Activated naive CD8-positive, alpha-beta T cell (primary cell): ENCODE results near the gene JPT2.
"Not testable (repeated sequence)": the region's sequence is repeated elsewhere in the genome, so short reads cannot be mapped to it uniquely, and the experiment has no call there.

Experiments used
- H3K27ac Mint-ChIP-seq: one replicate; pipeline ENCODE4 v1.8.0; 2021; ENCODE audit warnings: mixed read lengths
- H3K27me3 Mint-ChIP-seq: one replicate; pipeline ENCODE4 v1.8.0; 2021; ENCODE audit warnings: mixed read lengths
- H3K36me3 Mint-ChIP-seq: one replicate; pipeline ENCODE4 v1.8.0; 2021; ENCODE audit warnings: mixed read lengths
- H3K4me1 Mint-ChIP-seq: one replicate; pipeline ENCODE4 v1.8.0; 2021; ENCODE audit warnings: low read depth, mixed read lengths
- H3K4me3 Mint-ChIP-seq: one replicate; pipeline ENCODE4 v1.8.0; 2021; ENCODE audit warnings: mild to moderate bottlenecking, mixed read lengths
- H3K9me3 Mint-ChIP-seq: one replicate; pipeline ENCODE4 v1.8.0; 2021; ENCODE audit warnings: low read depth, mixed read lengths

The JPT2 gene

DNA sequence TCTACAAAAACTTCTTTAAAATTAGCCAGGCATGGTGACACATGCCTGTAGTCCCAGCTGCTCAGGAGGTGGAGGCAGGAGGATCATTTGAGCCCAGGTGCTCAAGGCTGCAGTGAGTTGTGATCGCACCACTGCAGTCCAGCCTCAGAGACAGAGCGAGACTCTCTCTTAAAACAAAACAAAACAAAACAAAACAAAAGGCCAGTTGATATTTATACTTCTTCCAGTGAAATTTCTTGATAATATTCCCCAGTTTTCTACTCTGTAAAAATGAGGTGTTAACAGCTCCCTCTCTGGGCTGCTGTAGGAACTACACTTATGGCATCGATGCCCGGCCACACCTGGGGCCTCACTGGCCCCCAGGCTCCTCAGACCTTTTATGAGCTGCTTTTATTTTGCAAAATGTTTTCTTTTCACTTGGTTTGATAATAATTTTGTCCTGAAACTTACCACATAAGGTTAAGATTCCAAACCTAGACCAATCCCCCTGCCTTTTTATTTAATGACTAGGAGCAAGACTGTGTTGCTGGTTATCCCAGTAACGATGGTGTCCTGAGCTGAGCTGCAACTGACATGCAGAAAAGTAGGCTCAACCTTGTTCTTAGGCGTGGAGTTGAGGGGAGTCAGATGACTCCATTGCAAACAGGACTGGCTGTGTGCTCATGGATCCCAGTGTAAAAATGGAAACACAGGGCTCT, 45.5 kb downstream of the JPT2 start:
- Mint-ChIP-seq H3K27ac (peak overlapping the region; percentile 34), H3K4me3 (no peak overlapping the region), H3K9me3 (no peaks in the 10 kb centered on the region), H3K36me3 (peaks cover 6% of the 10 kb centered on the region), H3K4me1 (peaks cover 34% of the 10 kb centered on the region), H3K27me3 (no peaks in the 10 kb centered on the region)

- H3K36me3 Mint-ChIP-seq: peaks cover 6% of the 10 kb centered on the region
- no peaks in the 10 kb centered on the region for H3K9me3 Mint-ChIP-seq
- H3K4me3 Mint-ChIP-seq: no peak overlapping the region
- no peak overlapping the region for H3K27ac Mint-ChIP-seq
- H3K4me1 Mint-ChIP-seq: peaks cover 25% of the 10 kb centered on the region
- no peaks in the 10 kb centered on the region for H3K27me3 Mint-ChIP-seq
Measured at GRCh38 chr16:1724491-1724890, 46.4 kb downstream of the JPT2 start.

GRCh38 chr16:1726661-1727502, 48.8 kb downstream of the JPT2 start:
- Mint-ChIP-seq H3K4me1 (peaks cover 15% of the 10 kb centered on the region), H3K27ac (peak overlapping the region; percentile 58), H3K36me3 (peaks cover 6% of the 10 kb centered on the region), H3K4me3 (no peak overlapping the region), H3K27me3 (no peaks in the 10 kb centered on the region), H3K9me3 (no peaks in the 10 kb centered on the region)

DNA sequence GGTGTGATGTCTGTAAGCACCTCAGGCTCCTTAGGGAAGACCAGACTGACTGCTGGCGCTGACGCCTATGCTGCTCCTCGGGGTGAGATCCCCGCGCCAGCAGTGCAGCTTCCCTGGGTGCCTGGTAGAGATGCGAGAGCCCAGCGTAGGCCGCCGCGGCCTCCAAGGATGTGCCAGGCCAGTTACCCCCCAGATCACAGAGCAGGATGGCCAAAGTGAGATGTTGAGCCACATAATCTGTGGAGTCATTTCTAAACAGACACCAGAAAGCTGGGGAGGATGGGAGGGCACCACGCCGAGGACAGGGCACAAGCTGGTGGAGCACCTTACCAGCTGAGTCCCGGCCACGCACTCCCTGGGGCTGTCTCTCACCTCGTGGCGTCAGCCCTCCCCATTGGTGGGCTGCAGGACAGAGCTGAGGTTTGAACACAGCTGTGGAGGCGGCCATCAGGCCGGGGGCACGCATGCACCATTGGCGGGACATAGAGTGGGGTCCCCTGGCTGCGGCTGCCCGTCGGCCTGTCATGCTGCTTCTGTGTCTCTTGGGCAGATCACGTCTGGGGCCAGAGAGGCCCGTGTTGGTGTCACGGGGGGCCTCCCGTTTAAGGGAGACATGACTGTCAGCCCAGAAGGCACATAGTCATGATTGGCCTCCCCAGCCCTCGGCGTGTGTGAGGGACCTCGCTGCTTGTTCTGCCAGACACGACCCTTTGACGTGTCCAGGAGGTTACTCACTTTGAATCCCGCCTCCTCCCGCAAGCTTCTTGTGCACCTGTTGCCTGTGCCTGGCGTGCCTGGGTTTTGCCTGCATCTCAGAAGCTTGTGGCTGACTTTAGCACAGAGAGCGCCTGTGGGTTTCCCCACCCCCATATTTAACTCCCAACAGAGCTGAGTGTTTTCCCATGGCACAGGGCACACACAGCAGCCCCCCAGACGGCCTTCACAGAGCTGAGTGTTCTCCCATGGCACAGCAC, 49.9 kb downstream of the JPT2 start:
- H3K27me3 Mint-ChIP-seq: no peaks in the 10 kb centered on the region
- peaks cover 6% of the 10 kb centered on the region for H3K36me3 Mint-ChIP-seq
- H3K27ac Mint-ChIP-seq: no peak overlapping the region

DNA sequence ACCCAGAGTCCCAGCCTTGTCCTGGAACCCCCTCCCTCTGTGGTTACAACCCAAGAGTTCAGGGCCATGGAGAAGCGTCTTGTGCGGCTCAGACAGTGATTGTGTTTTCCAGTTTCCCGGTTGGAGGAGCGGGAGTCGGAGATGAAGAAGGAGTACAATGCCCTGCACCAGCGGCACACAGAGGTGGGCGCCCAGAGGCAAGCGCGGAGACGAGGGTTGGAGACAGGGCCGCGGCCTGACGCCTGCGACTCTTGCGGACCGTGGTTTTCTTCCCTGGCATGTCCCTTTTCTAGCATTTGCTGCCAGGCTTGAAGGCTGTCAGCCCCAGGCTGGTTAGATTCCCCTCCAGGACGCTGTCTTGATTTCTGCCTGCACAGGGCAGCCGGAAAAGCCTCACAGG, 50.9 kb downstream of the JPT2 start:
- Mint-ChIP-seq H3K4me1 (no peaks in the 10 kb centered on the region), H3K9me3 (no peaks in the 10 kb centered on the region), H3K4me3 (no peak overlapping the region), H3K36me3 (peaks cover 6% of the 10 kb centered on the region), H3K27ac (no peak overlapping the region), H3K27me3 (no peaks in the 10 kb centered on the region)

More for the DNA sequence above, 49.9 kb downstream of the JPT2 start:
- Mint-ChIP-seq H3K4me1 (peaks cover 9% of the 10 kb centered on the region), H3K4me3 (no peak overlapping the region), H3K9me3 (no peaks in the 10 kb centered on the region)

GRCh38 chr16:1729445-1729844, 51.4 kb downstream of the JPT2 start:
- Mint-ChIP-seq H3K4me1 (no peaks in the 10 kb centered on the region), H3K27ac (no peak overlapping the region), H3K36me3 (peaks cover 6% of the 10 kb centered on the region), H3K4me3 (no peak overlapping the region), H3K9me3 (no peaks in the 10 kb centered on the region), H3K27me3 (no peaks in the 10 kb centered on the region)

DNA sequence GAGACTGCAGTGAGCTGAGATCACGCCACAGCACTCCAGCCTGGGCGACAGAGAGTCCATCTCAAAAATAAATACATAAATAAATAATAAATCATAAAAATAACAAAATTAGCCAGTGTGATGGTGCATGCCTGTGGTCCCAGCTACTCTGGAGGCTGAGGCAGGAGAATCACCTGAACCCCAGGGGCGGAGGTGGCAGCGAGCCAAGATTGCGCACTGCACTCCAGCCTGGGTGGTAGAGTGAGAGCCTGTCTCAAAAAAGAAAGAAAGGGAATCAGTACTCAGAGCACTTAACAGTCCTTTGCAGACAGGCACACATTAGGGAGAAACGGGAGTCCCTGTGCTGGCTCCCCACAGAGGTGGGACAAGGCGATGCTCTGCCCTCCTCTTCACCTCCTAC, 53.0 kb downstream of the JPT2 start:
- no peaks in the 10 kb centered on the region for H3K9me3 Mint-ChIP-seq
- H3K27me3 Mint-ChIP-seq: no peaks in the 10 kb centered on the region
- H3K27ac Mint-ChIP-seq: no peak overlapping the region
- H3K36me3 Mint-ChIP-seq: peaks cover 6% of the 10 kb centered on the region
- H3K4me1 Mint-ChIP-seq: no peaks in the 10 kb centered on the region
- no peak overlapping the region for H3K4me3 Mint-ChIP-seq

DNA sequence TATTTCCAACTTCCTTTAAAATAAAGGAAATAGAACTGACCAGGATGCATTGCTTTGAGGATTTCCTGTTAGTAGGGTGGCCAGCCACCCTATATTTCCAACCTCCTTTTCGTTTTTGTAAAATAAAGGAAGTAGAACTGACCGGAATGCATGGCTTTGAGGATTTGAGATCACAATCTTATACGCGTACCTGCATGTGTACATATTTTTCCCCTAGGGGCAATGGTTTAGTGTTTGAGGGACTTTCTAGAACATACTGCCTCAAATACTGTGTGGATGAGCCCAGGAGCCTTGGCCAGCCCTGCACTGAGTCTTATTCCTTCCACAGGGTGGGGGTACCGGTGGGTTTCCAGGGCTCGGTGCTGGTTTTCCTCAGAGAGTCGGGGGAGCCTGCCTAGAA, 53.5 kb downstream of the JPT2 start:
- H3K4me1 Mint-ChIP-seq: no peaks in the 10 kb centered on the region
- no peak overlapping the region for H3K4me3 Mint-ChIP-seq
- H3K27ac Mint-ChIP-seq: no peak overlapping the region
- H3K9me3 Mint-ChIP-seq: no peaks in the 10 kb centered on the region
- H3K36me3 Mint-ChIP-seq: peaks cover 6% of the 10 kb centered on the region
- no peaks in the 10 kb centered on the region for H3K27me3 Mint-ChIP-seq

DNA sequence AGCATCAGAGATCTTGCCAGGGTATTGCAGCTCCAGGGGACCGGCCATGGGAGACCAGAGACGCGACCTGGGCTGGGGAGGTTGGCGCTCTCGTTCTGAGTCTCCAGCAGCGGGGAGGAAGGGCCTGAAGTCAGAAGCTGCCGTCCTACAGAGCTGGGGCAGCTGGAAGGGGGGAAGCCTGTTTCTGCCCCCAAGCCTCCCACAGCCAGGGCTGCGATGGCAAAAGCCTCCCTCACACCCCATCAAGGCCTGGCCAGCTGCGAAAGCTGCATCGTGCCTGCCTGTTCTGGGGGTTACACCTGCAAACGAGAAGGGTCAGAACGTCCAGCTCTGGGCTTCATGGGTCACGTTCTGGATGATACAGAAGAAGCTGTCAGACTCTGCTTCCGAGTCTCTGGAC, 54.0 kb downstream of the JPT2 start:
- H3K9me3 Mint-ChIP-seq: no peaks in the 10 kb centered on the region
- H3K36me3 Mint-ChIP-seq: peaks cover 3% of the 10 kb centered on the region
- no peaks in the 10 kb centered on the region for H3K4me1 Mint-ChIP-seq
- H3K27me3 Mint-ChIP-seq: no peaks in the 10 kb centered on the region
- H3K27ac Mint-ChIP-seq: no peak overlapping the region
- no peak overlapping the region for H3K4me3 Mint-ChIP-seq

- H3K27ac Mint-ChIP-seq, H3K4me1 Mint-ChIP-seq, H3K9me3 Mint-ChIP-seq, H3K4me3 Mint-ChIP-seq, H3K27me3 Mint-ChIP-seq, H3K36me3 Mint-ChIP-seq: not testable (repeated sequence)
Measured at GRCh38 chr16:1732551-1732987, 54.5 kb downstream of the JPT2 start.

GRCh38 chr16:1734123-1734522, 56.0 kb downstream of the JPT2 start:
- H3K4me1 Mint-ChIP-seq: no peaks in the 10 kb centered on the region
- H3K36me3 Mint-ChIP-seq: no peaks in the 10 kb centered on the region
- H3K27ac Mint-ChIP-seq: no peak overlapping the region
- no peaks in the 10 kb centered on the region for H3K9me3 Mint-ChIP-seq
- H3K4me3 Mint-ChIP-seq: no peak overlapping the region
- no peaks in the 10 kb centered on the region for H3K27me3 Mint-ChIP-seq

- no peaks in the 10 kb centered on the region for H3K27me3 Mint-ChIP-seq
- H3K4me1 Mint-ChIP-seq: no peaks in the 10 kb centered on the region
- H3K27ac Mint-ChIP-seq: no peak overlapping the region
- no peaks in the 10 kb centered on the region for H3K9me3 Mint-ChIP-seq
- H3K4me3 Mint-ChIP-seq: no peak overlapping the region
- H3K36me3 Mint-ChIP-seq: no peaks in the 10 kb centered on the region
Measured at GRCh38 chr16:1734816-1735215, 56.7 kb downstream of the JPT2 start.

GRCh38 chr16:1740234-1740633, 62.2 kb downstream of the JPT2 start:
- Mint-ChIP-seq H3K9me3 (no peaks in the 10 kb centered on the region), H3K27me3 (no peaks in the 10 kb centered on the region), H3K27ac (no peak overlapping the region), H3K36me3 (no peaks in the 10 kb centered on the region), H3K4me1 (no peaks in the 10 kb centered on the region), H3K4me3 (no peak overlapping the region)

DNA sequence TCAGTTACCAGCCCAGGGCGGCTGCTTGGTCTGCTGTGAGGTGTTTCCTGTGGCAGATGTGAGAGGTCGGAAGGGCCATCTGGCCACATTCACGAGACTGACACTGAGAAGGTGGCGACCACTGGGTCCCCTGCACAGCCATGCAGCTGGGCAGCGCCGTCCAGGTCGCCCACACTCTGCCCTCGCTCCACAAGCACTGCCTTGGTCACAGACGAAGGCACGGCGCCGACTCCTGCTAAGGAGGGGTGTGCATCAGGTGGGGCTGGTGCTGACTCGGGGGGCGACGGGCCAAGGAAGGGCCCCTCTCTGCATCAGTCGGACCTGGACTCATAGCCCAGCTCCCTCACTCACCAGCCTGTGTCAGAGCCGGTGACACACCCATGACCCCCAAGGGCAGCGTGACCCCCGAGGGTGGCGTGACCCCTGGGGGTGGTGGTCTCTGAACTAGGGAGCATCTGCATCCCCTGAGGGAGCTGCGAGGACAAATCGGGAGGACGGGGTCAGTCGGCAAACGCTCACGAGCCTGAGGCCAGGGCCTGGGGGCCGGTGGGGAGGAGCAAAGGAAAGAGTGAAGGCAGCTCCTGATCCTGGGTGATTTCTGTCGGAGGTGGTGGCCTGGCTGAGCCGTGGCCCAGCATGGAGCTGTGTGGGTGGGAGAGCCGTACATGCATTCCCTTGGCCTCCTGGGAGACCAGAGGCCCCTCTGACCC, 62.9 kb downstream of the JPT2 start:
- Mint-ChIP-seq H3K27me3 (no peaks in the 10 kb centered on the region), H3K9me3 (no peaks in the 10 kb centered on the region), H3K4me1 (no peaks in the 10 kb centered on the region), H3K4me3 (no peak overlapping the region), H3K27ac (no peak overlapping the region), H3K36me3 (no peaks in the 10 kb centered on the region)
